ENCODE measurements around the gene TMEM270. TPM values are rescaled to one million over a fixed set of nuclear protein-coding genes. Genes with fewer than 3 reads are reported as not detected.
"Not testable (repeated sequence)": the region's sequence is repeated elsewhere in the genome, so short reads cannot be mapped to it uniquely, and the experiment has no call there.

Gene TMEM270
- polyA plus RNA-seq, 4 donors, result 0.08 TPM; not detected in 3

GRCh38 chr7:73882047-73882402 lies 21.1 kb downstream of the TMEM270 start:
- DNase-seq (ENCODE audit: low read depth in 4 of 4, low spot score in 3 of 4), result no peak

- not testable (repeated sequence) for DNase-seq (ENCODE audit: low read depth in 4 of 4, low spot score in 3 of 4)
Measured at GRCh38 chr7:73884867-73885422, 24.0 kb downstream of the TMEM270 start.

GRCh38 chr7:73885433-73885974 lies 24.5 kb downstream of the TMEM270 start:
- DNase-seq (ENCODE audit: low read depth in 4 of 4, low spot score in 3 of 4), result no peak

DNA sequence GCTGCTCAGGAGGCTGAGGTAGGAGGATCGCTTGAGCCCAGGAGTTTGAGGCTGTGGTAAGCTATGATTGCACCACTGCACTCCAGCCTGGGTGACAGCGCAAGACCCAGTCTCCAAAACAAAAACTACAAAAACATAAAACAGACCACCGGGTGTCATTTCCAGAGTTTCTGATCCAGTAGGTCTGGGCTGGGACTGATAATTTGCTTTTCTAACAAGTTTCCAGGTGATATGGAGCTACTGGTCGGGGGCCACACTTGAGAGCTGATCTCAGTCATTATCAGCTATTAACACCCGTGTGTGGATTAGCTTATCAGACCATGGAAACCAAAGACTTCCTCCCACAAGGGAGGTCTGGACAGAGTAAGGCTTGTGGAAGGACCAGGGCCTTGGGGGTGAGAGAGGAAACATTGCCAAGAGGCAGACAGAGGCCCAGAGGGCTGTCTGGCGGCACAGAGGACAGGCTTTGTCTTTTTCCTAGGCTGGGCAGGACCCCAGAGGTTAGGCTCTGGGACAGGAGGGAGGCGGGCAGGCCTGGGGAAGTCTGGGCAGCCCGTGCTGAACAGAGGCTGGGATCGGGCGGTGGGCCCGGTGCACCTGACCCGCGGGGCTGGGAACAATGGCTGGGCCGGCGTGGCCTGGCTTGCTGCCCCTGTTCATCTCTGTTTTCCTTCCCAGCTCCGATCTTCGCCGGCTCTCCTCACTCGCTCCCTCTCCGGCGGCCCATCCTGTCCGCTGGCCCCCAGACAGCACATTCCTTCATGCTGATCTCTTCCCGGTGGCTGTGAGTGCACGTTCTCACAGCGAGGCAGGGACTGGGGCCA lies 25.2 kb downstream of the TMEM270 start:
- no peak for DNase-seq (ENCODE audit: low read depth in 4 of 4, low spot score in 3 of 4)

GRCh38 chr7:73887762-73888161 lies 26.8 kb downstream of the TMEM270 start:
- no peak for DNase-seq (ENCODE audit: low read depth in 4 of 4, low spot score in 3 of 4)

DNA sequence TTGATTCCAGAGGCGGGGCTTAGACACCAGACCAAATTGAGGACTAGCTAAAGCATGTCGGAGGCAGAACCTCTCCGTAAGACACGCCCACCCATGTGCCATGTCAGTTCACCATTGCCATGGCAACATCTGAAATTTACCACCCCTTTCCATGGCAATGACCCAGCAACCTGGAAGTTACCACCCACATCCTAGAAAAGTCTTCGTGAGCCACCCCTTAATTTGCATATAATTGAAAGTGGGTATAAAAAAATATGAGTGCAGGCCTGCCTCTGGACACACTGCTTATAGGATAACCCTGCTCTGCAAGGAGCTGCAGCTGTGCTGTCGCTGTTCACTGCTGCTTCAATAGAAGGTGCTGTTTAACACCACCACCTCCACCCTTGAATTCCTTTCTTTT lies 28.0 kb downstream of the TMEM270 start:
- no peak for DNase-seq (ENCODE audit: low read depth in 4 of 4, low spot score in 3 of 4)

- no peak for DNase-seq (ENCODE audit: low read depth in 4 of 4, low spot score in 3 of 4)
Measured at GRCh38 chr7:73890555-73891147, 29.7 kb downstream of the TMEM270 start.

- DNase-seq (ENCODE audit: low read depth in 4 of 4, low spot score in 3 of 4), result no peak
Measured at GRCh38 chr7:73891178-73891885, 30.4 kb downstream of the TMEM270 start.

DNA sequence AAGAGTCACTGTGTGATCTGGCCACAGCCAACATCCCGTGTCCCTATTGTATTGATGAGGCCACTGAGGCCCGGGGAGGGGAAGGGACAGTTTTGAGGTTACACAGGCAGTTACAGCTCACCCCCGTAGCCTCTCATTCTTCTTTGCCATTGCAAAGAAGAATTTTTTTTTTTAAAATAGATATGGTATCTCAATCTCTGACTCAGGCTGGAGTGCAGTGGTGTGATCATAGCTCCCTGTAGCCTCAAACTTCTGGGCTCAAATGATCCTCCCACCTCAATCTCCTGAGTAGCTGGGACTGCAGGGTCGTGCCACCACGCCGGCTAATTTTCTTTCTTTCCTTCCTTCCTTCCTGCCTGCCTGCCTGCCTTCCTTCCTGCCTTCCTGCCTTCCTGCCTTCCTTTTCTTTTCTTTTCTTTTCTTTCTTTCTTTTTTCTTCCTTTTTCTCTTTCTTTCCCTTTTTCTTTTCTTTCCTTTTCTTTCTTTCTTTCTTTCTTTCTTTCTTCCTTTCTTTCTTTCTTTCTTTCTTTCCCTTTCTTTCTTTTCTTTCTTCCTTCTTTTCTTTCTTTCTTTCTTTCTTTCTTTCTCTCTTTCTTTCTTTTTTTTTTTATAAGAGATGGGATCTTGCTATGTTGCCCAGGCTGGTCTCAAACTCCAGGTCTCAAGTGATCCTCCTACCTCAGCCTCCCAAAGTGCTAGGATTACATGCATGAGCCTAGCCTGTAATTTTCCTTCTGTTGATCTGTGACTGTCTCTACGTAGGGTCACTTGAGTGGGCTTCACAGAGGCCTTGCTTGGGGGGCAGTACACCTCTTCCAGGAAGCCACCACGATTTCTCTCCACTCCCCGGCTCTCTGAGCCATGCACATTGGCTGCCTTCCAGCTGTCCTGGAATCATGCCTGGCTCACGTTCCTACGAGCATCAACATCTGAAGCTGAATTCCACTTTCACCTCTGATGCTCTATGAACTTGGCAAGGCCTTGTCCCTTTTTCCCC lies 31.3 kb downstream of the TMEM270 start:
- DNase-seq (ENCODE audit: low read depth in 4 of 4, low spot score in 3 of 4), result no peak

- DNase-seq (ENCODE audit: low read depth in 4 of 4, low spot score in 3 of 4), result no peak
Measured at GRCh38 chr7:73893342-73894101, 32.6 kb downstream of the TMEM270 start.

DNA sequence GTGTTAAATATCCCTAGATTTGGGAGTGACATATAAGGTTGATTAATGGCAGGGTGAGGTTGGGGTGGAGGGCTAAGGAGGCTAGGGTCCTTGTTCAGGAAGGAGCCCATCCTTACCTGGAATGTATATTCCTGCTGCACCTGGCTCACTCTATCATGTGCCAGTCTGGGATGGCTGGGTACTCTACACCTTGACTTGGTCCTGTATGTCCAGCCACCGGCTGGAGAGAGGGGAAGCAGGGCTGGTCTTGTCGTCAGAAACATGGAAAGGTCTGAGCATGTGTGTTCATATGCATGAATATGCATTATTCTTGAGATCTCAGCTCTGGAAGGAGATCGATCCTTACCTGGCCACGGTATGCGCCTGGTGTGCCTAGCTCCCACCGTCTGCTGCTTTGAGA lies 33.2 kb downstream of the TMEM270 start:
- no peak for DNase-seq (ENCODE audit: low read depth in 4 of 4, low spot score in 3 of 4)

GRCh38 chr7:73894733-73895551 lies 34.0 kb downstream of the TMEM270 start:
- DNase-seq (ENCODE audit: low read depth in 4 of 4, low spot score in 3 of 4), result no peak

DNA sequence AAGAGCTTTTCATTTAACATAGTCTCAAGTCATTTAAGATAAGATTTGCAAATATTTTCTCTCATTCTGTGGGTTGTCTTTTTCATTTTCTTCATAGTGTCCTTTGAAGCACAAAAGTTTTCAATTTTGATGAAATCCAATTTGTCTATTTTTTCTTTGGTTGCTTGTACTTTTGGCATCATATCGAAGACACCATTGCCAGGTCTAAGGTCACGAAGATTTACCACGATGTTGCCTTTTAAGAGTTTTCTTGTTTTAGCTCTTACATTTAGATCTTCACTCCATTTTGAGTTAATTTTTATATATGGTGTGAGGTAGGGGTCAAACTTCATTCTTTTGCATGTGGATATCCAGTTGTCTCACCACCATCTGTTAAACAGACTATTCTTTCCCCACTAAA lies 34.7 kb downstream of the TMEM270 start:
- DNase-seq (ENCODE audit: low read depth in 4 of 4, low spot score in 3 of 4), result no peak

DNA sequence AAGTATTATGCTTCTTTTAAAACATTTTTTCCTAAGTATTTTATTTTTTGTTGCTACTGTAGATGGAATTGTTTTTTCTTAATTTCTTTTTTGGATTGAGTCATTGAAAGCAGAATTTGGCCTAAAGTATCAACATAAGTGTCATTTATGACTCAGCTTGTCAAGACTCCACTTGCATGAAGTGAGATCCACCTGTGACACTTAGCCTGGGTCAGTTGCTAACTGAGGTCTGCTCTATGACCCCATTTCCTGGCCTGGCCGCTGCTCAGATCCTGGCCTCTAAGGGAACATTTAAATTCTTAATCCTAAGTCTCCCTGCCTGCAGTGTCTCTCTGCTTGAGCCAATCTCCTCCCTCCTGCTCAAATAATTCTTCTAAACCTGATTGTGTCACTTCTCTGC lies 35.5 kb downstream of the TMEM270 start:
- no peak for DNase-seq (ENCODE audit: low read depth in 4 of 4, low spot score in 3 of 4)

DNA sequence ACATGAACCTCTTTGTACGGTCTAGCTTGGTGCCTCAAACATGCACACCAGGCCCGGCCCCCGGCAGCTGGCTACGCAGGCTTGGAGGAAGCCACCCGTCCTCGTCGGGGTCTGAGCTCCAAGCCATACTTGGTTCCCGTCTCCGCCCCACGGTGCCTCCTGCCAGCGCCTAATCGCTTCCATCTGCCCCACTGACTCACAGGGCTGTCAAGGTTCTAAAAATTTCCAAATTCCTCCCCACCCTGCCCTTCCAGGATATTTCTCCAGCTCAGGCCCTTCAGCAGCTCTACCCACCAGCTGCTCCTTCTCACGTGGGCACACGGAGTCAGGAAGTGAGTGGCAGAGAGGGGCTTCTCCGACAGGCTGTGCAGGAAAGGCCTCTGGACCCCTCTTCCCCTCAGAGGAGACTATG lies 38.8 kb downstream of the TMEM270 start:
- DNase-seq (ENCODE audit: low read depth in 4 of 4, low spot score in 3 of 4), result no peak

GRCh38 chr7:73900286-73900685 lies 39.3 kb downstream of the TMEM270 start:
- no peak for DNase-seq (ENCODE audit: low read depth in 4 of 4, low spot score in 3 of 4)

GRCh38 chr7:73901231-73901822 lies 40.4 kb downstream of the TMEM270 start:
- no peak for DNase-seq (ENCODE audit: low read depth in 4 of 4, low spot score in 3 of 4)
